Thyroid gland (tissue), 4 donors: Measurements from ENCODE around the gene EML6.

Experiments
- POLR2A ChIP-seq, 2 donors: fragments of 450-650 bp; IDR thresholded peaks; one replicate each; pipeline ENCODE4 v1.6.1; 2017; ENCODE audit warnings: antibody characterized with exemption in 2 of 2, mild to moderate bottlenecking in 2 of 2, moderate library complexity in 1 of 2
- TF ChIP-seq, protein P1 (sequence below), 6 experiments: fragments of 200-600 bp in 3 of 6; fragments of 450-650 bp in 3 of 6; sonication (generic) in 3 of 6; IDR thresholded peaks; one replicate each; pipeline ENCODE4 v1.5.1; 2016 to 2019; ENCODE audit warnings: antibody characterized with exemption in 6 of 6, mild to moderate bottlenecking in 2 of 6, inconsistent platforms in 1 of 6, moderate library complexity in 1 of 6

GRCh38 chr2:54808661-54809060, 85.2 kb downstream of the EML6 start:
- TF ChIP-seq, protein P1, sequence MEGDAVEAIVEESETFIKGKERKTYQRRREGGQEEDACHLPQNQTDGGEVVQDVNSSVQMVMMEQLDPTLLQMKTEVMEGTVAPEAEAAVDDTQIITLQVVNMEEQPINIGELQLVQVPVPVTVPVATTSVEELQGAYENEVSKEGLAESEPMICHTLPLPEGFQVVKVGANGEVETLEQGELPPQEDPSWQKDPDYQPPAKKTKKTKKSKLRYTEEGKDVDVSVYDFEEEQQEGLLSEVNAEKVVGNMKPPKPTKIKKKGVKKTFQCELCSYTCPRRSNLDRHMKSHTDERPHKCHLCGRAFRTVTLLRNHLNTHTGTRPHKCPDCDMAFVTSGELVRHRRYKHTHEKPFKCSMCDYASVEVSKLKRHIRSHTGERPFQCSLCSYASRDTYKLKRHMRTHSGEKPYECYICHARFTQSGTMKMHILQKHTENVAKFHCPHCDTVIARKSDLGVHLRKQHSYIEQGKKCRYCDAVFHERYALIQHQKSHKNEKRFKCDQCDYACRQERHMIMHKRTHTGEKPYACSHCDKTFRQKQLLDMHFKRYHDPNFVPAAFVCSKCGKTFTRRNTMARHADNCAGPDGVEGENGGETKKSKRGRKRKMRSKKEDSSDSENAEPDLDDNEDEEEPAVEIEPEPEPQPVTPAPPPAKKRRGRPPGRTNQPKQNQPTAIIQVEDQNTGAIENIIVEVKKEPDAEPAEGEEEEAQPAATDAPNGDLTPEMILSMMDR (IDR thresholded peaks at IDR 0.05): no peak
- no peak for TF ChIP-seq POLR2A (IDR thresholded peaks at IDR 0.05)
